ENCODE measurements around the gene CHRNA9.

CHRNA9 gene

DNA sequence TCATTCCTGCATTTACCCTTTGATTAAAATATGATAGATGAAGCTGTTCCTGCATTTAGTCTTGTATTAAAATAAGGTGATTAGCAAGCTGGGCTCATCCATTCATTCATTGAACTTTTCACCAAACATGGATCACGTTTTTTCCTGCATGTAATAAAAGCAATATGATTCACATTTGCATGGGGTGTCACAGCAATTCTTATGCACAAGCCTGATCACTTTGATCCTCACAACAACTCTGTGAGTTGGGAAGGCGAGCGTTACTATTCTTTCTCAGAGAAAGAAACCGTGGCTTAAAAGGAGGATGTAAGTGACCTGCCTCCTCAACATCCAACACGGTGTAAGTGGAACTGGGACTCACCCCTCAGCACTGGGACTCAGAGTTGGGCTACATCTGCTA lies 20.0 kb downstream of the CHRNA9 start:
- no peak overlapping the region for H2AK5ac ChIP-seq (ENCODE audit: low read depth, low read length)
- no peak overlapping the region for H3K4ac ChIP-seq (ENCODE audit: low read length)
- no peaks in the 10 kb centered on the region for H3K4me1 ChIP-seq (ENCODE audit: control insufficient read depth in 2 of 2, insufficient read depth in 1 of 2, low read depth in 1 of 2, low read length in 2 of 2)
- no peak overlapping the region for H3K14ac ChIP-seq (ENCODE audit: low read length)
- H3K9me3 ChIP-seq (replicated peaks in 1 of 2; ENCODE audit: control insufficient read depth in 2 of 2, insufficient read depth in 1 of 2, low read depth in 1 of 2, low read length in 2 of 2), result no peaks in the 10 kb centered on the region
- H3K9ac ChIP-seq (ENCODE audit: low read depth, low read length, poor library complexity), result no peak overlapping the region
- no CpG with 5 or more reads among the region's 5 CpGs for WGBS, 2 donors (ENCODE audit: extremely low coverage in 2 of 2, insufficient read length in 2 of 2, insufficient replicate concordance in 1 of 2)
- H4K91ac ChIP-seq (ENCODE audit: low read depth, low read length, poor library complexity), result no peak overlapping the region
- H3K79me1 ChIP-seq (ENCODE audit: low read depth, low read length), result no peaks in the 10 kb centered on the region
- no peak overlapping the region for H3K4me2 ChIP-seq (ENCODE audit: insufficient read depth, low read length, poor library complexity, severe bottlenecking)
- no peak overlapping the region for H3K23ac ChIP-seq (ENCODE audit: low read depth, low read length, poor library complexity)
- DNase-seq (ENCODE audit: low spot score), result no peak
- no peak overlapping the region for H3K4me3 ChIP-seq (ENCODE audit: low read length in 2 of 2)
- H3K27me3 ChIP-seq (ENCODE audit: control insufficient read depth in 3 of 3, insufficient read depth in 3 of 3, low read depth in 1 of 3, low read length in 3 of 3), result no peaks in the 10 kb centered on the region
- H2AFZ ChIP-seq (ENCODE audit: low read length), result no peak overlapping the region
- no peak overlapping the region for H2BK12ac ChIP-seq (ENCODE audit: low read length)
- H3K36me3 ChIP-seq (replicated peaks in 1 of 2; ENCODE audit: control insufficient read depth in 2 of 2, insufficient read depth in 2 of 2, low read length in 2 of 2), result no peaks in the 10 kb centered on the region
- H4K8ac ChIP-seq (ENCODE audit: low read depth, low read length), result no peak overlapping the region
- no peak overlapping the region for H2BK15ac ChIP-seq (ENCODE audit: low read length)
- H2BK120ac ChIP-seq (ENCODE audit: low read depth, low read length), result no peak overlapping the region
- H2BK5ac ChIP-seq (ENCODE audit: low read length), result no peak overlapping the region
- no peak overlapping the region for H3K27ac ChIP-seq (replicated peaks; ENCODE audit: low read length)
- H3K18ac ChIP-seq (ENCODE audit: low read length), result no peak overlapping the region

DNA sequence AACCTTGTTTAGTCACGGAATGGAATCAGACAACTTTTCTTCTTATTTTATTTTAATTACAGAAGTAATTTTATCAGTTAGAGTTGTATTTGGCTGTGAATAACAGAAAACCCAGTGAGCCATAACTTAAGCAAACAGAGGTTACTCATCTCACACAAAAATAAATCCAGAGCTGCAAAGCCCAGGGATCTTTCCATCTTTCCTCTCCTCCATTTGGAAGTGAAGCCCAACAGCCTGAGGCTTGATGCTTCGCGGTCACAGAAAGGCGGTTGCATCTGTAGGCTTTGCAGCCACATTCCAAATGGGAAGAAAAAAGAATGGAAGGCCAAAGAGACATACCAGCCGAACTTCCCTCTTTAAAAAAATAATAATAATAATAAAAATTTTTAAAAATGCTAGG lies 22.6 kb downstream of the CHRNA9 start:
- Histone ChIP-seq H2AFZ (ENCODE audit: low read length) (no peak overlapping the region), H2BK12ac (ENCODE audit: low read length) (no peak overlapping the region), H3K14ac (ENCODE audit: low read length) (no peak overlapping the region), H2BK5ac (ENCODE audit: low read length) (no peak overlapping the region), H3K36me3 (replicated peaks in 1 of 2; ENCODE audit: control insufficient read depth in 2 of 2, insufficient read depth in 2 of 2, low read length in 2 of 2) (no peaks in the 10 kb centered on the region), H3K23ac (ENCODE audit: low read depth, low read length, poor library complexity) (no peak overlapping the region), H3K9me3 (replicated peaks in 1 of 2; ENCODE audit: control insufficient read depth in 2 of 2, insufficient read depth in 1 of 2, low read depth in 1 of 2, low read length in 2 of 2) (no peaks in the 10 kb centered on the region), H4K8ac (ENCODE audit: low read depth, low read length) (no peak overlapping the region), H2BK15ac (ENCODE audit: low read length) (no peak overlapping the region), H3K4me3 (ENCODE audit: low read length in 2 of 2) (no peak overlapping the region), H3K79me1 (ENCODE audit: low read depth, low read length) (no peaks in the 10 kb centered on the region), H2BK120ac (ENCODE audit: low read depth, low read length) (no peak overlapping the region), H3K9ac (ENCODE audit: low read depth, low read length, poor library complexity) (no peak overlapping the region), H4K91ac (ENCODE audit: low read depth, low read length, poor library complexity) (no peak overlapping the region), H3K18ac (ENCODE audit: low read length) (no peak overlapping the region), H3K27me3 (ENCODE audit: control insufficient read depth in 3 of 3, insufficient read depth in 3 of 3, low read depth in 1 of 3, low read length in 3 of 3) (no peaks in the 10 kb centered on the region), H3K4me1 (ENCODE audit: control insufficient read depth in 2 of 2, insufficient read depth in 1 of 2, low read depth in 1 of 2, low read length in 2 of 2) (no peaks in the 10 kb centered on the region), H2AK5ac (ENCODE audit: low read depth, low read length) (no peak overlapping the region), H3K4me2 (ENCODE audit: insufficient read depth, low read length, poor library complexity, severe bottlenecking) (no peak overlapping the region), H3K27ac (replicated peaks; ENCODE audit: low read length) (no peak overlapping the region), H3K4ac (ENCODE audit: low read length) (no peak overlapping the region)
- no CpG with 5 or more reads among the region's 5 CpGs for WGBS, 2 donors (ENCODE audit: extremely low coverage in 2 of 2, insufficient read length in 2 of 2, insufficient replicate concordance in 1 of 2)
- DNase-seq (ENCODE audit: low spot score), result no peak

DNA sequence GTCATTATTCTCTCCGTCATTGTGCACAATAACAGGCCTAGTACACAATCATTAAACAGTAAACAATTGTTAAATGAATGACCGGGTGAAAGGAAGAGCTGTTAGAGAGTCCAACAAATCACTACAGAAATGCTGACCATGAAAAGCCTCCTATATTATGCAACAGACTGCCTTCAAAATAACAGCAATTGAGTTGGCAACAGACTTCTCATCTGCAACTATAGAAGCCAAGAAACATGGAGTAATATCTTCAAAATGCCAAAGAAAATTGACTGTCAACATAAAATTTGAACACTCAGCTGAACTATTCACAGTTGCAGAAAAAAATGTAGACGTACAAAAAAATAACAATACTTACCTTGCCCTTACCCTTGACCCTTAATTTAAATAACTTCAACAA lies 26.2 kb downstream of the CHRNA9 start:
- no peak for DNase-seq (ENCODE audit: low spot score)
- Histone ChIP-seq H3K4me2 (ENCODE audit: insufficient read depth, low read length, poor library complexity, severe bottlenecking) (no peak overlapping the region), H2BK12ac (ENCODE audit: low read length) (no peak overlapping the region), H3K4ac (ENCODE audit: low read length) (no peak overlapping the region), H3K9ac (ENCODE audit: low read depth, low read length, poor library complexity) (no peak overlapping the region), H3K27me3 (ENCODE audit: control insufficient read depth in 3 of 3, insufficient read depth in 3 of 3, low read depth in 1 of 3, low read length in 3 of 3) (no peaks in the 10 kb centered on the region), H2BK15ac (ENCODE audit: low read length) (no peak overlapping the region), H3K14ac (ENCODE audit: low read length) (no peak overlapping the region), H4K91ac (ENCODE audit: low read depth, low read length, poor library complexity) (no peak overlapping the region), H3K18ac (ENCODE audit: low read length) (no peak overlapping the region), H2BK5ac (ENCODE audit: low read length) (no peak overlapping the region), H2AK5ac (ENCODE audit: low read depth, low read length) (no peak overlapping the region), H3K4me3 (ENCODE audit: low read length in 2 of 2) (no peak overlapping the region), H3K4me1 (ENCODE audit: control insufficient read depth in 2 of 2, insufficient read depth in 1 of 2, low read depth in 1 of 2, low read length in 2 of 2) (no peaks in the 10 kb centered on the region), H3K23ac (ENCODE audit: low read depth, low read length, poor library complexity) (no peak overlapping the region), H3K36me3 (replicated peaks in 1 of 2; ENCODE audit: control insufficient read depth in 2 of 2, insufficient read depth in 2 of 2, low read length in 2 of 2) (no peaks in the 10 kb centered on the region), H3K27ac (replicated peaks; ENCODE audit: low read length) (no peak overlapping the region), H2AFZ (ENCODE audit: low read length) (no peak overlapping the region), H4K8ac (ENCODE audit: low read depth, low read length) (no peak overlapping the region), H3K9me3 (replicated peaks in 1 of 2; ENCODE audit: control insufficient read depth in 2 of 2, insufficient read depth in 1 of 2, low read depth in 1 of 2, low read length in 2 of 2) (no peaks in the 10 kb centered on the region), H3K79me1 (ENCODE audit: low read depth, low read length) (no peaks in the 10 kb centered on the region), H2BK120ac (ENCODE audit: low read depth, low read length) (no peak overlapping the region)
- WGBS, 2 donors (ENCODE audit: extremely low coverage in 2 of 2, insufficient read length in 2 of 2, insufficient replicate concordance in 1 of 2), result no CpG with 5 or more reads among the region's 3 CpGs

- Histone ChIP-seq H2AK5ac (ENCODE audit: low read depth, low read length) (no peak overlapping the region), H4K8ac (ENCODE audit: low read depth, low read length) (no peak overlapping the region), H3K9me3 (replicated peaks in 1 of 2; ENCODE audit: control insufficient read depth in 2 of 2, insufficient read depth in 1 of 2, low read depth in 1 of 2, low read length in 2 of 2) (no peaks in the 10 kb centered on the region), H3K79me1 (ENCODE audit: low read depth, low read length) (no peaks in the 10 kb centered on the region), H2BK12ac (ENCODE audit: low read length) (no peak overlapping the region), H3K14ac (ENCODE audit: low read length) (no peak overlapping the region), H3K4me1 (ENCODE audit: control insufficient read depth in 2 of 2, insufficient read depth in 1 of 2, low read depth in 1 of 2, low read length in 2 of 2) (no peaks in the 10 kb centered on the region), H3K4ac (ENCODE audit: low read length) (no peak overlapping the region), H3K23ac (ENCODE audit: low read depth, low read length, poor library complexity) (no peak overlapping the region), H2AFZ (ENCODE audit: low read length) (no peak overlapping the region), H3K36me3 (replicated peaks in 1 of 2; ENCODE audit: control insufficient read depth in 2 of 2, insufficient read depth in 2 of 2, low read length in 2 of 2) (no peaks in the 10 kb centered on the region), H2BK5ac (ENCODE audit: low read length) (no peak overlapping the region), H3K9ac (ENCODE audit: low read depth, low read length, poor library complexity) (no peak overlapping the region), H3K4me2 (ENCODE audit: insufficient read depth, low read length, poor library complexity, severe bottlenecking) (no peak overlapping the region), H3K4me3 (ENCODE audit: low read length in 2 of 2) (no peak overlapping the region), H2BK15ac (ENCODE audit: low read length) (no peak overlapping the region), H3K18ac (ENCODE audit: low read length) (no peak overlapping the region), H3K27ac (replicated peaks; ENCODE audit: low read length) (no peak overlapping the region), H4K91ac (ENCODE audit: low read depth, low read length, poor library complexity) (no peak overlapping the region), H3K27me3 (ENCODE audit: control insufficient read depth in 3 of 3, insufficient read depth in 3 of 3, low read depth in 1 of 3, low read length in 3 of 3) (no peaks in the 10 kb centered on the region), H2BK120ac (ENCODE audit: low read depth, low read length) (no peak overlapping the region)
- DNase-seq (ENCODE audit: low spot score), result no peak
- WGBS, 2 donors (ENCODE audit: extremely low coverage in 2 of 2, insufficient read length in 2 of 2, insufficient replicate concordance in 1 of 2), result no CpG with 5 or more reads among the region's 9 CpGs
Observed at GRCh38 chr4:40363382-40363920, 28.3 kb downstream of the CHRNA9 start.
